AML-193 (cell line): ENCODE results near the gene KRT79.
"Not testable (repeated sequence)": the region's sequence is repeated elsewhere in the genome, so short reads cannot be mapped to it uniquely, and the experiment has no call there.

Source experiments
- DNase-seq, 2 experiments: peaks; one replicate each; lab custom pipeline; 2025; lab: John Stamatoyannopoulos, UW

The KRT79 gene

DNA sequence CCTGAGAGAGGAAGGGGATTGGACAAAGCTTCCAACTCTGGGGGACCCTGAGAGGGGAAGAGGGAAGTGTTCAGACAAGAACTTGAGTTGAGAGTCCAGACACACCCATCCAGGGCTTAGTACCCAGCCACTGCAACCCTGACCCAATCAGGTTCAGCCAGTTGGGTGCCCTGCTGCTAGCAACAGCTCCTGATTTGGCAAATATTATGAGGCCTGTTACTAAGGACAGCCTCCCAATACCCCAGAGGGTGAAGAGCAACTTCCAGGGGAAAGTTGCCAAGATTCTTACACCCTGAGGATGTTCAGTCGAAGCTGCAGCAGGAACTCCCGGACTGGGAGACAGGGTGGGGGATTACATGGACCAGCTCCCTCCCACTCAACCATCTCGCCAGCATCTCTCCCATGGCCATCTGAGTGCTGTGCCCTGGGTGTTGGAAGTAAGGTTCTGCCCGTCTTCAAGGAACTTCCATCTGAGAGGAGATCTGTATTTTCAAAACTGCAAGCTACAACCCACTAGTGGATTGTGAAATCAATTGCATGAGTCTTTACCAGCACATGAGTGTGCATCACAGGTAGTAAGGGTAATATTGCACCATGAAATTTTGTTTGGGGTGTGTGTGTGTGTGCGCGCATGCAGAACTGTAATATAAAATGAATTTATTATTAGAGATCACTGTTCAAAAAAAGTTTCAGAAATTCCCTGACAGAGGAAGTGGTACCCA, 26.2 kb upstream of the KRT79 start:
- no peak for DNase-seq

- no peak for DNase-seq
Observed at GRCh38 chr12:52857500-52857899, 23.4 kb upstream of the KRT79 start.

DNA sequence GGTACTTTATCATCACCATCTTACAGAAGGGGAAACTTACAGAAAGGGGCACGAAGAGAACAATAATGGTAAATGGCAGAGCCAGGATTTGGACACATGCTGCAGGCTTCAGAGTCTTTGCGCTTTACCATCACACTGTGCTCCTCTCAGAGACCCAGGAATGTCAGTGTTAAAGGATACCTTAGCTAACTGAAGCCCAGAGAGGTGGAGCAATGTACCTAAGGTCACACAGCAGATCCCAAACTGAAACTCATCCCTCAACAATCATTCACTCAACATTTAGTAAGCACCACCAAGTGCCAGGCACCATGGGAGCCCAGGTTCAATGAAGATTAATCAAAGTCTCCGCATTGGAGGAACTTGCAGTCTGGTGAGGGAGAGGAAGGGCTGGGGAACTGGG, 22.7 kb upstream of the KRT79 start:
- DNase-seq, result no peak

DNA sequence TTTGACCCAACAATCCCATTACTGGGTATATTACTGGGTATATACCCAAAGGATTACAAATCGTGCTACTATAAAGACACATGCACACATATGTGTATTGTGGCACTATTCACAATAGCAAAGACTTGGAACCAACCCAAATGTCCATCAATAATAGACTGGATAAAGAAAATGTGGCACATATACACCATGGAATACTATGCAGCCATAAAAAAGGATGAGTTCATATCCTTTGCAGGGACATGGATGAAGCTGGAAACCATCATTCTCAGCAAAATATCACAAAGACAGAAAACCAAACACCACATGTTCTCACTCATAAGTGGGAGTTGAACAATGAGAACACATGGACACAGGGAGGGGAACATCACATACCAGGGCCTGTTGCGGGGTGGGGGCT, 22.0 kb upstream of the KRT79 start:
- not testable (repeated sequence) for DNase-seq

DNA sequence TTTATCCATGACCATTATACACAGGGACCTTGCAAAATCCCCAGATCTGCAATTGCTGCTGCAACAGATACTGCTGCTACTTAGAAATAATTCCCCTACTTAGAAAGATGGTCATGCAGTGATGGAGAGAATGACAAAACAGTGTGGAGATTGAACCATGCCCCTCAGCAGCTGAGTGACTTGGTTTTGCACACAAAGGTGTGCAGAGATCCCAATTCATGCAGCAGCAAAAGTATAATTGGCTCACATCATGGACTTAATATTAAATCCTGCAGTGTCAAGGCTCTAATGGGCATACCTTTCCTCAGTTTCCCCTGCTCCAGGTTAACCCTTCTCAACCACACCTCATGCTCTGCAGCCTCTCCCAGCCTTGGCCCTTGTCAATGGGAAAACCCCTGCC, 17.7 kb upstream of the KRT79 start:
- DNase-seq, result no peak

DNA sequence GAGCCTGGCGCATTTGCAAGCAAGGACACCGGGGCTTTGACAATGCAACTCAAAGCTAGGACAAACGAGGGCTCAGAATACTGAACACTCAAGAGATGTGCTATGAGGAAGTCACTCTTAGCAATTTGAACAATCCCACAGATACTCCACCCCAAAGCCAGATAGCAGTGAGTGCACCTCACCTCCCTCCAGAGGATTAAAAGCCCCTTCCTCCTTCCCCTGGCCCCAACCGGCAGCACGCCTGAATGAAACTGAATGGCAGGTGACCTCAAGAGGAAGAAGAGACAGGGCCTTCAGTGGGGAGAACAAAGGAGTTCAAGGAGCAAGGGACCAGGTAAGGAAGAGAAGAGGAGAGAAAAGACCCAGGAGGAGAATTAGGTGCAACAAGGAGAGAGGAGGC, 16.6 kb upstream of the KRT79 start:
- no peak for DNase-seq

DNA sequence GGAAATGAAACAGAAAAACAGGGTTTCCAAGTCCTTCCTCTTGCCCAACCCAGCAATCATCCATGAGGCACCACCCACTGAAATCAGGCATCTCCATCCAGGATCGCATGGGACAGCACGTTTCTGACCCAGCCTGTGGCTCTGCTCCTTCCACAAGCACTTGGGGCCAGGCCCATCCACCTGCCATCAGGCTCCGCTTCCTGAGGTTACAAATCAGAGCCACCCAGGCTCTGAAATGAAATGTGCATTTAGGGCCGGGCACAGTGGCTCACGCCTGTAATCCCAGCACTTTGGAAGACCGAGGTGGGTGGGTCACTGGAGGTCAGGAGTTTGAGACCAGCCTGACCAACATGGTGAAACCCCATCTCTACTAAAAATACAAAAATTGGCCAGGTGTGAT, 15.4 kb upstream of the KRT79 start:
- no peak for DNase-seq

DNA sequence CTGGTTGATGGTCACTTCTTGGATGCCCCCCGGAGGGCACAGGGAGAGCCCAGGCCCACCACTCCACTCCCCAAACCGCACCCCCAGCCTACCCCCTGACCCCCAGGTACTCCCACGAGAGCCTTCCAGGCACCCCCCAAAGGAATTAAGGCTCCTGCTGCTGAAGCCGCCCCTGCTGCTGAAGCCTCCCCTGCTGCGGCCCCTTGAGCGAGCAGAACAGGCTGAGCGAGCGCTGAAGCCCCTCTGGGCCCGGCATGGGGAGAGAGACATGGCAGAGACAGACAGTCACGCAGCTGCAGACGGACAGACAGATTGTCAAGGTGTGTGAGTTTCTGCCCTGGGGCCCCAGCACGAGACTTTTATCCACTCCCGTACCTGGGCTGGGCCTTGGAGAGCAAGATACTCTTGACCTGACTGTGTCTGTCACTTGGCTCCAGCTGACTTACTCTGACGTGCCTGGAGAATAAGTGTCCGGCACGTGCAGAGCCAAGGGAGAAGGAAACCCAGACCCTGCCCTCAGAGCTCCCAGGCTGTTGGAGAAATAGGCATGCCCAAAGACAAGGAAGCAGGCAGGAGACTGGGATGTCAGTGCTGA, 14.6 kb upstream of the KRT79 start, which contains the start of gene KRT78:
TSS of gene KRT78 (minus strand) at position 334 of the 595 bp plus-strand sequence. CDS start at position 270, 64 bp downstream.
- DNase-seq, result no peak

DNA sequence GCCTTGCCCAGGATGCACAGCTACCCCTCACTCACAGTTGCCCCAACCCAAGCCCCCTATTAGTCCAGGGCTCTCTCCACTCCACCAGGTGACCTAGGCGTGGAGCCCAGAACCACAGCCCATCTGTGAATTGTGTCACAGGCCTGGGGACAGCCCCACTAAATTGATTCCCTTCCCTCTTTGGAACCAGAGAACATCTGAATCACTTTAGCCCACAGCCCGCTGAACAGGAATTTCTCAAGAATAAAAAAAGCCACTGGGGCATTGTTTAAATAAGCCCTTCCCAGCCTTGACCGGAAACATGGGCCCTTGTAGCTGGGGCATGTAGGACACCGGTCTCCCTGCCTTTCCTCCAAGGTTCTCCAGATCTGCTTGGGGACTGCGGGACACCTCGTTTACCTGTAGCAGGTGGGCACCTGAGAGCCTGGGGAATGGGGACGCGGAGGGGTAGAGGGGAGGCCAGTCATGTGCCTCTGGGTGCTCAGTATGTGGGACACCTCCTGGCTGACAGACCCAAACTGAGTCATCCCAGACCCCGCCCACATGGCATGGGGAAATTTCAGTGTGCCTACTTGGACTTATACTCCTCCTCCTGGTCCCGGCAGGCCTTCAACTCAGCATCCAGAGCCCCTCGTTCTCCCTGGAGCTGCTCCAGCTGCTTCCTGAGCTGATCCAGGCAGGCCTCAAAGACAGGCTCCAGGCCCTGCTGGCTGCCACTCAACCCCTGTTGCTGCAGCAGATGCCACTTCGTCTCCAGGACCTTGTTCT, 13.4 kb upstream of the KRT79 start:
- no peak for DNase-seq

GRCh38 chr12:52846356-52846970, 12.4 kb upstream of the KRT79 start:
- no peak for DNase-seq

DNA sequence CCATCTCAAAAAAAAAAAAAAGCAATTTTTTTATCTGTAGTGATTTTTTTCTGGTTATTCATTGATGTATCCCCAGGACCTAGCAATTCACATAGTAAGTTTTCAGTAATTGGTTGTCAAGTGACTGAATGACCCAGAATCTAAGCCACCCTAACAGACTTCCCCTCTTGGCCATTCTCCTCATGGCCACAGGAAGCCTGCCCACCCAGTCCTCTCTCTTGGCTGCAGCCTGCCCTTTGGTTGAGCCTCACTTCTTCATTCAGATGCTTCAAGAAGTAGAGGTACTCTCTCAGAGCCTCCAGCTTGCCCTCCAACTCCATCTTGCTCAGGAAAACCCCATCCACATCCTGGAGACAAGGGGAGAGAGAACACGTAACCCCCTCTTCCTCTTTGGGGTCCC, 11.8 kb upstream of the KRT79 start:
- DNase-seq, result no peak

DNA sequence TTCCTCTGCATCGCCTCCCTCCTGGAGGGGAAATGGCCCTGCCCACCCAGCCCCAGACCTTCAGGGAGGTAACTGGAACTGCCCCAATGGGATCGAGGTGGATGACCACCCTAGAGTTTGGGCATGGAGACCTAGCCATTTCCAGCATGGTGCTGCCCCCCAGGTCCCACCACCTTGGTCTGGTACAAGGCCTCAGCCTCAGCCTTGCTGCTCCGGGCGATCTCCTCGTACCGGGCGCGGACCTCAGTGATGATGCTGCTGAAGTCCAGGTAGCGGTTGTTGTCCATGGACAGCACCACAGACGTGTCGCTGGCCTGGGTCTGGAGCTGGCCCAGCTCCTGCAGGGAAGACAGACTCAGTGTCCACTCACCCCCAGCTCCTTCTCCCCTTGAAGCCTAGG, 10.3 kb upstream of the KRT79 start:
- DNase-seq, result no peak

DNA sequence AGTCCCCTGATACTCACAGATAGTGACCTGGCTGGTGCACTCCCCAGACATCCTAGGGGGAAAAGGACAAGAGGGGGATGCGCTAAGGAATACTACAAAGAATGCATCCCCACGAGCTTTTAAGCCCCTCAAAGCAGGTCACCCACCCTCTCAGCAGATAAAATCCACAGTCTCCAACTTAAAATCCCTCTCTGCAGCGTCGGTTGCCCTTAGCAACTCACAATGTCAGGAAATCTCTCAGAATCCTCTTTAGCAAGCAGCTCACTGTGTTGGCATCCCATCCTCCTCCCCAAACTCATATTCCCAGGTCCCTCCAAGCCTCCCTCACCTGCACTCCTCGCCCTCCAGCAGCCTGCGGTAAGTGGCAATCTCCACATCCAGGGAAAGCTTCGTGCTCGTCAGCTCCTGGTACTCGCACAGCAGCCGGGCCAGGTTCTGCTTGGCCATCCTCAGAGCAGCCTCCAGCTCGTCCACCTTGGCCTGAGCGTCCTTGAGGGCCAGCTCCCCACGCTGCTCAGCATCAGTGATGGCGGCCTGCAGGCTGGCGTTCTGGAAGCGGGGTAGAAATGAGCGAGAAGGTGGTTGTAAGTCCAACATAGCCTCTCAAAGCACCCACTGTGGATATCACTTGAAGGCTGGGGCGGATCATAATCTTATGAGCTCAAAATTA, 5.5 kb upstream of the KRT79 start:
- no peak for DNase-seq

DNA sequence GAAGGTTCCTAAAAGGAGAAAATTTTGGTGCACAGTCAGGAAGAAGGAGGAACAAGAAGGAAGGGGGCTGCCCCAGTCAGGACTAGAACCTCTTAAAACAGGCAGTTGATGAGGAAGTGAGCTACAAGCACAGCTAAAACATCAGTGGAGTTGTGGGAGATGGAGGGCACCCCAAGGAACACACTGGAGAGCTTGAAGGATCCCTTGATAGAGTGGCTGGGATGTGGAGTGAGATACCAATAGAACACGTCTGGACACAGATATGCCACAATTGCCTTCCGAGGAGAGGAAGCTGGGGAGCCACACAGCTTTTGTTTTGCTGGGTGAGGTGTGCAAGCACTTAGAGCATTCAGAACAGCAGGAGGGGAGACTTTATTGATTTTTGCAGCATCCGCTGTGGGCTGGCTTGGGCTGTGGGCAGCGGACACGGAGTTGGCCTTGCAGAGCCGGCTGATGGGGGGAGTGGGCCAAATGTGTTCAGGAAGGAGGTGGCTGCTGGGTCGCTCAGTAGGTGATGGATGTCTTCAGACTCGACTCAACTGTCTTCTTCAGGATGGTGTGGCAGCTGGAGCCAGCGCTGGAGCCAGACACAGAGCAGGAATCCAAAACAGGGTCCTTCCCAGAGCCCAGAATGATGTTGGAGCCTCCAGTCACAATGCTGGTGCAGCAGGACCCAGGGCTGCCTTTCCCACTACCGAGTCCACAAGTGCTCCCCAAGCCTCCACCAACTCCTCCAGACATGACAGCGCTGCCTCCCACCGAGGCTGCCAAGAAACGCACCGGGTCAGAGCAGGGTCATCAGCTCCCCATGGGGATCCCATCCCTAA, 4.7 kb upstream of the KRT79 start:
- DNase-seq, result no peak

DNA sequence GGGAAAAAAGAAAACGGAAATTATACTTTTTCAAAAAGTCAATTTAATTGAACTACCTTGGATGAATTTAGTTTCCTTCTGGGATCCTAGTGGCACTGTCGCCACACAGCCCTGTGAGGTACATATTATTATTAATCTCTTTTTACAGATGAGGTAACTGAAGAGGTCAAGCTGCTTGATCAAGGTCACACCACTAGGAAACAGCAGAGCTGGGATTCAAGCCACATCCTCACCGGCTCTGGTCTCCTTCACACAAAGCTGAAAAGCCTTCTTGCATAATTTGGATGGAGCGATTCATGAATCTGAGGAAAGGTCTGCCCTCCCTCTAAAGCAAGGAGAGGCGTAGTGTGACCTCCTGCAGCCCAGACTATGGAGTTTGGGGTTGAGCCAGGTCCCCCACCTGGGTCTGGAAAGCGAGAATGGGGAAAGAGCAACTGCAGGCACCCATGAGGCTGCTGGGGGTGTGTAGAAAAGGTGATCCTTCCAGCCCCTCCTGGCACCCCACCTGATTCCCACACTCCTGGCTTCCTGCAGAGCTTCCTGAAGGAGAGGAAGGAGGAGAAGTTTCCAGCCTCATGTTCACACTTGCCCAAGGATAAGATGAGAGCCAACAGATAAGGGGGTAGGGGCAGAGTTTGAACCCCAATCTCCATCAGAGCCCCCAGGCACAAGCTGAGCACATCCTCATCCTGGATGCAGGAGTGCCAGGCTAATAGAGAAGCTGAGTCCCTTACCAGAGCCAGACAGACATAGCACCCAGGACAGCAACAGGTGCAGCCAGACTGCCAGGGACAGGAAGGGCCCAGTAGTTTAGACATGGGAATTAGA, 3.9 kb upstream of the KRT79 start:
- DNase-seq, result no peak

DNA sequence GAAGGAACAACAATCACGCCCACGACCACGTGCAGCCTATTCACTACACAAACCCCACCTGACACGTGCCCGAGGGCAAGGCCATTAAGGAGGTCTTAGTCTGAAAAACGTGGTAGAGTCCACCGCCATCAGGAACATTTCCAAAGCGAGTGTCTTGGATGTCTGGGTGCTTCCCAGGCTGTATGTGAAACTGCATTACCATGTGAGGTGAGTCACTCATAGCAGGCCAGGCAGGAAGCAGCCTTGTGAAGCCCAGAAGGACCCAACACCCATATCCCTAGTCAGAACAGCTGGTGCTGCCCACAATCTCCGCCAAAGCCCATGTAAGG, 3.3 kb upstream of the KRT79 start:
- DNase-seq, result no peak

DNA sequence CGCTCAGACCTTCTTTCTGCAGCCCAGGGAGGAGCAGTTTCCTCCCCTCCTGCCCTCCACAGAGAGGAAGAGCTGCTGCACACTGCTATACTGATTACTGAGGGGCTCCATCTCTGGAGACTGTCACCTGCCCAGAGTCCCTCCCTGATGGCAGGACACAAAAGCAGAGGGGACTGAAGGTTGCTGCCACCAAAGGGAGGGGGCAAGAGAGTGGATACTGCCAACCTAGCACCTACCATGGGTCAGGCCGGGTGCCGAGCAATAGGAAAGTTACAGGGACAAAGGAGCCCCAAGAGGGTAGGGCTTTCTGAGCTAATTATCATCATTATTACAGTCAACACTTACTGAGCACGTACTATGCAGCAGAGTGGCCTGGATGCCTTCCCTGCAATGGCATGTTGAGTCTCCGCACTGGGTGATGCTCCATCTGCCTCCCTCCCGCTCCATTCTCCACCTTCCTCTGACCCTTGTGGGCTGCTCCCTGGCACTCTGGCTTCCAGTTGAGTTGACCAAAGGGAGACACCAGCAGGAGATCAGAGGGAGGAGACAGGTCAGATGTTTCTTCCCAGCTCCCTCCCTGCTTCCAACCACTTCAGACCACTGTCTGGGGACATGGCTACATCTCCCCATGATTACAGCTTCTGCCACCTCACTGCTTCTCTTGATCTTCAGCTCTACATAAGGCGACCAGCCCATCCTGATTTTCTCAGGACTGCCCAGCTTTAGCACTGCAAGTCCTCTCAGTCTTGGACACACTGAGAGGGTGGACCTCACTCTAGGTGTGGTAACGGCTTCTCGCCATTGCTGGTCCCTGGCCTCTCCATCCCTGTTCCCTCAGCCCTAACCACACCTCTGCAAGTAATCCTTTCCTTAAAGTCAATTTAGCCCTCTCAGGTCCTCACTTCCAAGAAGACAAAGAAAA, 2.6 kb upstream of the KRT79 start:
- DNase-seq, result no peak

DNA sequence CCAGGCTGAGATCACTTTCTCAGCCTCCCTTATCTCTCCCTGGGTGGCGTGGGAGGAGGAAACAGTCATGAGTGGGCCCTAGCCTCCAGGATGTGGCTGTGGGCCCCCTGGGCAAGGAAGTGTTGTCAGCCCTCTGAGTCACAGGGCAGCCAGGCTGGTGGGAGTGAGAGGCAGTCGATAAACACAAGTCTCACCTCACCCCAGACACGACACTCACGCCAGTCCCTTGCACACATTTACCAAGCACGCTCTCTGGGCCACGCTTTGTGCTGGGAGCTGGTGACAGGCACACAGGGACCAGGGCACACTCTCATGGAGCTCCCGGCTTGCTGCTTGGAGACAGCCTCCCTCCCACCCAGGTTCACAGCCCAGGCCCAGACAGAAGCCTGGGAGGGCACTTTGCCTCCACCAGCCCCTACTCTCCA, 1.9 kb upstream of the KRT79 start:
- no peak for DNase-seq

- DNase-seq, result no peak
Observed at GRCh38 chr12:52835271-52836041, 1.3 kb upstream of the KRT79 start.
